ENCODE data around the gene NAALADL2.
"Not testable (repeated sequence)": the region's sequence is repeated elsewhere in the genome, so short reads cannot be mapped to it uniquely, and the experiment has no call there.

The NAALADL2 gene

DNA sequence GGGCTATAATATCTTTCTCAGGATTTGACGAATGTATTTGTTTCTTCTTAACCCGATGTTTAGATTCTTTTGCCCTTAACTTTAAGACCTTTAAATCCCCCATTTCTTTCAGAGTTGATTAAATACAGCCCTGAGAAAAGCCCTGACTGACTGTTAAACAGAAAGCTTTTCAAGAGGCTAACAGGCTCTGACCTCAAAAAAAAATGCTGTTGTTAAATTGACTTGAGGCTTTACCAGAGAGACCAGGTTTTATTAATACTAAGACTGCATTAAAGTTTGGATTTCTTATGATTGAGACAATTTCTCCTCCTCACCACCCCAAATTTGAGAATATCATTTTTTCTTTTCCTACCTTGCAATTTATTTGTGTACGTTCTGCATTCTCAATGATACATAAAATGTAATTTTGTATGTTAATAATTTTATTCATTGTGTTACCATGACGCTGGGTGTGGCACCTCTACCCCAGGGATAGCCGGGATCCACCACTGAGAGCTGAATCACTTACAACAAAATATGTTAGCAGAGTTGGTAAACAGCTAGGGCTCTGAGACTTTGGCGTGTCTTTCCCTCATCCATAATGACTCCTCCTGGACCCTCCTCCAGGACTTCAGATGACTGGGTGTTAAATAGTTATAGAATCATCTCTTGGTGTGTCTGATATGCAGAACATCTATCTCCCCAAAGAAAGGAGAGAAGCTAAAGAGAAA, 753.5 kb downstream of the NAALADL2 start:
- Histone ChIP-seq H3K4ac (ENCODE audit: low read depth, low read length) (no peak overlapping the region), H3K4me3 (ENCODE audit: low read depth, low read length) (no peak overlapping the region), H3K4me2 (ENCODE audit: low read length) (no peak overlapping the region), H3K14ac (ENCODE audit: low read length) (no peak overlapping the region), H2BK12ac (ENCODE audit: low read length) (no peak overlapping the region), H3K27ac (ENCODE audit: low read depth, low read length) (no peak overlapping the region), H3K36me3 (ENCODE audit: control insufficient read depth in 1 of 2, insufficient read depth in 2 of 2, low read length in 2 of 2) (no peaks in the 10 kb centered on the region), H3K27me3 (ENCODE audit: insufficient read depth, low read length) (no peaks in the 10 kb centered on the region), H3K79me1 (ENCODE audit: low read length) (no peaks in the 10 kb centered on the region), H3K4me1 (ENCODE audit: control insufficient read depth in 1 of 2, insufficient read depth in 2 of 2, low read length in 2 of 2) (no peaks in the 10 kb centered on the region), H2AFZ (ENCODE audit: insufficient read depth, low read length, poor library complexity) (no peak overlapping the region), H3K23ac (ENCODE audit: low read length) (no peak overlapping the region), H2BK5ac (ENCODE audit: low read depth, low read length, poor library complexity) (no peak overlapping the region), H3K9ac (ENCODE audit: low read length) (no peak overlapping the region), H3K79me2 (ENCODE audit: control insufficient read depth, insufficient read depth, low read length, poor library complexity) (no peaks in the 10 kb centered on the region), H3K18ac (ENCODE audit: low read length) (no peak overlapping the region), H4K91ac (ENCODE audit: low read depth, low read length) (no peak overlapping the region), H4K12ac (ENCODE audit: low read depth, low read length) (no peak overlapping the region), H3K9me3 (ENCODE audit: insufficient read depth, low read depth, low read length) (peaks cover 2% of the 10 kb centered on the region), H4K8ac (ENCODE audit: low read depth, low read length) (no peak overlapping the region), H2BK120ac (ENCODE audit: insufficient read depth, low read length, poor library complexity) (no peak overlapping the region), H2AK5ac (ENCODE audit: low read length) (no peak overlapping the region)
- WGBS (ENCODE audit: extremely low coverage, insufficient coverage, insufficient read length) = no CpG with 5 or more reads among the region's 6 CpGs
- no peak for DNase-seq

DNA sequence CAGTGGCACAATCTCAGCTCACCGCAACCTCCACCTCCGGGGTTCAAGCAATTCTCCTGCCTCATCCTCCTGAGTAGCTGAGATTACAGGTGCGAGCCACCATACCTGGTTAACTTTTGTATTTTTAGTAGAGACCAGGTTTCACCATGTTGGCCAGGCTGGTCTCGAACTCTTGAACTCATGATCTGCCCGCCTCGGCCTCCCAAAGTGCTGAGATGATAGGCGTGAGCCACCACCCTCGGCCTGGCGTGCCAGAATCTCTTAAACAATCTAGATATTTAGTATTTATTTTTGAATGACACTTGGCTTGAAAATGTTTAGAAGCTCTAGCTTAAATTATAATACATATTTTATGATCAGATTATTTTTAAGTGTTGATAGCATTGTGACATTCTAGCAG, 755.0 kb downstream of the NAALADL2 start:
- not testable (repeated sequence) for H3K4me3 ChIP-seq (ENCODE audit: low read depth, low read length); H2BK120ac ChIP-seq (ENCODE audit: insufficient read depth, low read length, poor library complexity); H2AFZ ChIP-seq (ENCODE audit: insufficient read depth, low read length, poor library complexity); H2BK5ac ChIP-seq (ENCODE audit: low read depth, low read length, poor library complexity); H3K9me3 ChIP-seq (ENCODE audit: insufficient read depth, low read depth, low read length); H3K27me3 ChIP-seq (ENCODE audit: insufficient read depth, low read length); H3K18ac ChIP-seq (ENCODE audit: low read length); H3K9ac ChIP-seq (ENCODE audit: low read length); H4K91ac ChIP-seq (ENCODE audit: low read depth, low read length); H4K12ac ChIP-seq (ENCODE audit: low read depth, low read length); H3K79me2 ChIP-seq (ENCODE audit: control insufficient read depth, insufficient read depth, low read length, poor library complexity); H3K4me1 ChIP-seq (ENCODE audit: control insufficient read depth in 1 of 2, insufficient read depth in 2 of 2, low read length in 2 of 2); H2AK5ac ChIP-seq (ENCODE audit: low read length); H3K4me2 ChIP-seq (ENCODE audit: low read length); H3K4ac ChIP-seq (ENCODE audit: low read depth, low read length); H3K36me3 ChIP-seq (ENCODE audit: control insufficient read depth in 1 of 2, insufficient read depth in 2 of 2, low read length in 2 of 2); DNase-seq; H3K14ac ChIP-seq (ENCODE audit: low read length); H4K8ac ChIP-seq (ENCODE audit: low read depth, low read length); H3K23ac ChIP-seq (ENCODE audit: low read length); H2BK12ac ChIP-seq (ENCODE audit: low read length); H3K27ac ChIP-seq (ENCODE audit: low read depth, low read length); H3K79me1 ChIP-seq (ENCODE audit: low read length)
- WGBS (ENCODE audit: extremely low coverage, insufficient coverage, insufficient read length) = no CpG with 5 or more reads among the region's 9 CpGs

DNA sequence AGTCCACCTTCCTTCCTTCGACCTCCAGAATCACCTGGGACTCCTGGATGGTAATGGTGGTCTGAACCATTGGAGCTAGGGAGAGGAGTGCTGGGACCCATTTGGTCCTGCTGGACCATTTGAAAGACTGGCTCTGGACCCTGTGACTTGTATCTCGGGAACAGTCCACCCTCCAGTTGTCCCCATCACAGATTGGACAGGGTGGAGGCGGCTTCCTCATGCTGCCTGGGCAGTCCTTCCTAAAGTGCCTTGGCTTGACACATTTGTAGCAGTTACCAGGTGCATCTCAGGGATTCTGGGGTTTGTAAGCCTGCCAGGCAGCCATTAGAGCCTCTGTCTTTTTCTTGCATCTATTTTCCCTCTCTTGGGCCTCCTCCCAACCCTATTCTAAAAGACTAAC, 758.1 kb downstream of the NAALADL2 start:
- Histone ChIP-seq H3K18ac (ENCODE audit: low read length) (no peak overlapping the region), H3K4ac (ENCODE audit: low read depth, low read length) (no peak overlapping the region), H4K12ac (ENCODE audit: low read depth, low read length) (no peak overlapping the region), H3K9me3 (ENCODE audit: insufficient read depth, low read depth, low read length) (peaks cover 2% of the 10 kb centered on the region), H3K79me1 (ENCODE audit: low read length) (no peaks in the 10 kb centered on the region), H3K27me3 (ENCODE audit: insufficient read depth, low read length) (no peaks in the 10 kb centered on the region), H2BK120ac (ENCODE audit: insufficient read depth, low read length, poor library complexity) (no peak overlapping the region), H2AK5ac (ENCODE audit: low read length) (no peak overlapping the region), H3K27ac (ENCODE audit: low read depth, low read length) (no peak overlapping the region), H3K4me3 (ENCODE audit: low read depth, low read length) (no peak overlapping the region), H3K4me1 (ENCODE audit: control insufficient read depth in 1 of 2, insufficient read depth in 2 of 2, low read length in 2 of 2) (no peaks in the 10 kb centered on the region), H2AFZ (ENCODE audit: insufficient read depth, low read length, poor library complexity) (no peak overlapping the region), H3K23ac (ENCODE audit: low read length) (no peak overlapping the region), H3K4me2 (ENCODE audit: low read length) (no peak overlapping the region), H2BK12ac (ENCODE audit: low read length) (no peak overlapping the region), H3K79me2 (ENCODE audit: control insufficient read depth, insufficient read depth, low read length, poor library complexity) (no peaks in the 10 kb centered on the region), H4K91ac (ENCODE audit: low read depth, low read length) (no peak overlapping the region), H4K8ac (ENCODE audit: low read depth, low read length) (no peak overlapping the region), H3K14ac (ENCODE audit: low read length) (no peak overlapping the region), H2BK5ac (ENCODE audit: low read depth, low read length, poor library complexity) (no peak overlapping the region), H3K36me3 (ENCODE audit: control insufficient read depth in 1 of 2, insufficient read depth in 2 of 2, low read length in 2 of 2) (no peaks in the 10 kb centered on the region), H3K9ac (ENCODE audit: low read length) (no peak overlapping the region)
- no CpG with 5 or more reads among the region's 3 CpGs for WGBS (ENCODE audit: extremely low coverage, insufficient coverage, insufficient read length)
- DNase-seq = no peak

DNA sequence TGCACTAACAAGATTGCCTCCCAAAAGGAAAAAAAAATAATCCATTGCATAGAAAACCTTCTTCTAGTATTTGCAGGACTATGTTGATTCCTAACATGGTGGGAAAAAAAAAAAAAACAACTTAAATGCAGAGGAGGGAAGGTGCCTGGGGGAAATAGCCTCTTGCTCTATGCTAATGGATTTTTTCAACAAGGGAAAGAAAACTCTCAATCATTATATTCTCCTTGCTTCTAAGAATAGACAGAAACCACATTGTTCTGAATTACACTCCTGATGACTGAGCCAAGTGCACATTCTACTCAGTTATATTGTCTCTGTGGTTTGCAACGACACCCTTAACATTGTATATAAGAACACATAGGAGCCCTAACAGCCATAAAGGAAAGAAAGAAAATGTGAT, 760.2 kb downstream of the NAALADL2 start:
- H2BK120ac ChIP-seq (ENCODE audit: insufficient read depth, low read length, poor library complexity) = no peak overlapping the region
- H4K91ac ChIP-seq (ENCODE audit: low read depth, low read length) = no peak overlapping the region
- no peaks in the 10 kb centered on the region for H3K79me2 ChIP-seq (ENCODE audit: control insufficient read depth, insufficient read depth, low read length, poor library complexity)
- no peak overlapping the region for H3K14ac ChIP-seq (ENCODE audit: low read length)
- no peak overlapping the region for H3K4me2 ChIP-seq (ENCODE audit: low read length)
- no peak overlapping the region for H2BK5ac ChIP-seq (ENCODE audit: low read depth, low read length, poor library complexity)
- DNase-seq = no peak
- H3K18ac ChIP-seq (ENCODE audit: low read length) = no peak overlapping the region
- H2AFZ ChIP-seq (ENCODE audit: insufficient read depth, low read length, poor library complexity) = no peak overlapping the region
- H3K23ac ChIP-seq (ENCODE audit: low read length) = no peak overlapping the region
- no peak overlapping the region for H4K12ac ChIP-seq (ENCODE audit: low read depth, low read length)
- H3K4ac ChIP-seq (ENCODE audit: low read depth, low read length) = no peak overlapping the region
- H3K27me3 ChIP-seq (ENCODE audit: insufficient read depth, low read length) = no peaks in the 10 kb centered on the region
- no peak overlapping the region for H3K4me3 ChIP-seq (ENCODE audit: low read depth, low read length)
- H4K8ac ChIP-seq (ENCODE audit: low read depth, low read length) = no peak overlapping the region
- H2BK12ac ChIP-seq (ENCODE audit: low read length) = no peak overlapping the region
- no peak overlapping the region for H3K27ac ChIP-seq (ENCODE audit: low read depth, low read length)
- no peaks in the 10 kb centered on the region for H3K4me1 ChIP-seq (ENCODE audit: control insufficient read depth in 1 of 2, insufficient read depth in 2 of 2, low read length in 2 of 2)
- peaks cover 2% of the 10 kb centered on the region for H3K9me3 ChIP-seq (ENCODE audit: insufficient read depth, low read depth, low read length)
- H3K9ac ChIP-seq (ENCODE audit: low read length) = no peak overlapping the region
- no peak overlapping the region for H2AK5ac ChIP-seq (ENCODE audit: low read length)
- H3K36me3 ChIP-seq (ENCODE audit: control insufficient read depth in 1 of 2, insufficient read depth in 2 of 2, low read length in 2 of 2) = no peaks in the 10 kb centered on the region
- WGBS (ENCODE audit: extremely low coverage, insufficient coverage, insufficient read length) = no CpG with 5 or more reads among the region's 1 CpG
- H3K79me1 ChIP-seq (ENCODE audit: low read length) = no peaks in the 10 kb centered on the region

Data from trophoblast cell (in vitro differentiated cells and primary cell).